ENCODE data around the gene ANXA5. TPM values are rescaled to one million over a fixed set of nuclear protein-coding genes. Genes with fewer than 3 reads are reported as not detected.
A peak's percentile ranks its signal among the peaks of the same experiment; 100 is the strongest.

ANXA5 gene
- total and polyA plus RNA-seq, 2 of the 4 experiments (the other 2 are of a cell fraction): 780 to 1,448 TPM

DNA sequence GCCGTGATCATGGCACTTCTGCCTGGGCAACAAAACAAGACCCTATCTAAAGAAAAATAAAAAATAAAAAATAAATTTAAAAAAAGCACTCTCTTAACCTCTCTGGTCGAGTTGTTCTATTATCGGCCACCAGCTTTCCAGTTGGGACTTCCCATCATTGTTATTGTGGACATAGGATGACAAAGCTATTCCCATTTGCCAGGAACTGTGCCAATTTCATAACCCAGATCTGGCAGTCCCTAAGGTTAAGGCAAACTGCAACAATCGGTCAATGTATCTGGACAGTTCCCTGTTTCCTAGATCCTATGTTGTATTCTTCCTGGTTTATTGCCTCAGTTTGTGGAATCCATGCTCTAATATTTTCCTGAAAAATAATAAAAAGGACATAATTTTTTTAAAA, 17.8 kb upstream of the ANXA5 start:
- POLR2A ChIA-PET (ENCODE audit: unreplicated experiment): no interaction called here
- intact Hi-C loops (cut with micrococcal nuclease): no loop called here
- TF ChIP-seq, protein P1, sequence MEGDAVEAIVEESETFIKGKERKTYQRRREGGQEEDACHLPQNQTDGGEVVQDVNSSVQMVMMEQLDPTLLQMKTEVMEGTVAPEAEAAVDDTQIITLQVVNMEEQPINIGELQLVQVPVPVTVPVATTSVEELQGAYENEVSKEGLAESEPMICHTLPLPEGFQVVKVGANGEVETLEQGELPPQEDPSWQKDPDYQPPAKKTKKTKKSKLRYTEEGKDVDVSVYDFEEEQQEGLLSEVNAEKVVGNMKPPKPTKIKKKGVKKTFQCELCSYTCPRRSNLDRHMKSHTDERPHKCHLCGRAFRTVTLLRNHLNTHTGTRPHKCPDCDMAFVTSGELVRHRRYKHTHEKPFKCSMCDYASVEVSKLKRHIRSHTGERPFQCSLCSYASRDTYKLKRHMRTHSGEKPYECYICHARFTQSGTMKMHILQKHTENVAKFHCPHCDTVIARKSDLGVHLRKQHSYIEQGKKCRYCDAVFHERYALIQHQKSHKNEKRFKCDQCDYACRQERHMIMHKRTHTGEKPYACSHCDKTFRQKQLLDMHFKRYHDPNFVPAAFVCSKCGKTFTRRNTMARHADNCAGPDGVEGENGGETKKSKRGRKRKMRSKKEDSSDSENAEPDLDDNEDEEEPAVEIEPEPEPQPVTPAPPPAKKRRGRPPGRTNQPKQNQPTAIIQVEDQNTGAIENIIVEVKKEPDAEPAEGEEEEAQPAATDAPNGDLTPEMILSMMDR (conservative IDR thresholded peaks at IDR 0.05; ENCODE audit: low read depth, low read length): no peak
- TF ChIP-seq RCOR1 (IDR thresholded peaks at IDR 0.05; ENCODE audit: insufficient replicate concordance, low read length) (no peak), CHD1 (IDR thresholded peaks at IDR 0.05; ENCODE audit: low read depth, low read length) (no peak), BHLHE40 (IDR thresholded peaks at IDR 0.05; ENCODE audit: low read depth, low read length) (no peak), NFE2L2 (IDR thresholded peaks at IDR 0.05; ENCODE audit: low read depth, low read length) (no peak), MAFK (IDR thresholded peaks at IDR 0.05; ENCODE audit: low read depth, low read length) (no peak), RFX5 (IDR thresholded peaks at IDR 0.05; ENCODE audit: low read depth, low read length) (no peak), MAZ (IDR thresholded peaks at IDR 0.05; ENCODE audit: borderline replicate concordance, low read depth, low read length) (no peak), RAD21 (IDR thresholded peaks at IDR 0.05; ENCODE audit: low read length) (no peak)
- TF ChIP-seq, protein P2, sequence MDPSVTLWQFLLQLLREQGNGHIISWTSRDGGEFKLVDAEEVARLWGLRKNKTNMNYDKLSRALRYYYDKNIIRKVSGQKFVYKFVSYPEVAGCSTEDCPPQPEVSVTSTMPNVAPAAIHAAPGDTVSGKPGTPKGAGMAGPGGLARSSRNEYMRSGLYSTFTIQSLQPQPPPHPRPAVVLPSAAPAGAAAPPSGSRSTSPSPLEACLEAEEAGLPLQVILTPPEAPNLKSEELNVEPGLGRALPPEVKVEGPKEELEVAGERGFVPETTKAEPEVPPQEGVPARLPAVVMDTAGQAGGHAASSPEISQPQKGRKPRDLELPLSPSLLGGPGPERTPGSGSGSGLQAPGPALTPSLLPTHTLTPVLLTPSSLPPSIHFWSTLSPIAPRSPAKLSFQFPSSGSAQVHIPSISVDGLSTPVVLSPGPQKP (IDR thresholded peaks at IDR 0.05; ENCODE audit: borderline replicate concordance, low read depth, low read length): no peak
- Histone ChIP-seq H4K5ac (ENCODE audit: low read depth, low read length) (no peak overlapping the region), H3K4me2 (ENCODE audit: low read depth, low read length) (no peak overlapping the region), H2AFZ (replicated peaks; ENCODE audit: low read length, poor library complexity) (no peak overlapping the region), H4K20me1 (ENCODE audit: insufficient read depth, low read length) (no peaks in the 10 kb centered on the region), H3K36me3 (ENCODE audit: control insufficient read depth, insufficient read depth, low read length) (no peaks in the 10 kb centered on the region), H3K27me3 (ENCODE audit: control insufficient read depth, insufficient read depth, low read length) (no peaks in the 10 kb centered on the region), H2AK9ac (replicated peaks; ENCODE audit: low read depth, low read length, poor library complexity) (no peak overlapping the region), H3K9me3 (ENCODE audit: control insufficient read depth, insufficient read depth, low read length) (no peaks in the 10 kb centered on the region), H4K91ac (ENCODE audit: insufficient read depth, low read depth, low read length) (peak overlapping the region; percentile 50; the same call in 1 of the 2 replicates), H3K4me1 (ENCODE audit: control insufficient read depth, insufficient read depth, low read length) (peaks cover 11% of the 10 kb centered on the region), H3K4ac (ENCODE audit: low read depth, low read length) (peak overlapping the region; percentile 11; the same call in 1 of the 2 replicates), H2BK20ac (ENCODE audit: low read depth, low read length) (peak overlapping the region; percentile 27), H4K8ac (ENCODE audit: low read depth in 2 of 2, low read length in 2 of 2) (no peak overlapping the region), H3K56ac (ENCODE audit: extremely low read depth, insufficient read depth, low read length) (no peak overlapping the region), H3K18ac (ENCODE audit: low read depth, low read length) (no peak overlapping the region), H2BK120ac (ENCODE audit: low read depth, low read length) (no peak overlapping the region), H3K27ac (ENCODE audit: insufficient read depth, low read length) (no peak overlapping the region), H2AK5ac (ENCODE audit: low read depth, low read length) (0 out of 2 replicates have a peak overlapping the region, but pooled peaks have one; percentile 37), H3K4me3 (ENCODE audit: insufficient read depth, low read depth, low read length) (no peak overlapping the region), H3K9me1 (ENCODE audit: insufficient read depth, low read length) (peaks cover 6% of the 10 kb centered on the region; the same call in 1 of the 2 replicates), H3K79me1 (ENCODE audit: low read depth in 1 of 2, low read length in 2 of 2) (peaks cover 2 to 7% of the 10 kb centered on the region in 2 experiments; a peak in 3 of 4 replicates), H3K14ac (replicated peaks; ENCODE audit: low read depth, low read length) (no peak overlapping the region), H2BK5ac (ENCODE audit: low read depth, low read length, poor library complexity, severe bottlenecking) (no peak overlapping the region), H2BK15ac (ENCODE audit: low read depth, low read length) (0 out of 3 replicates have a peak overlapping the region, but pooled peaks have one; percentile 60), H3K23ac (ENCODE audit: low read depth, low read length) (no peak overlapping the region), H3K9ac (ENCODE audit: low read depth, low read length) (no peak overlapping the region)
- no CpG with 5 or more reads among the region's 4 CpGs for WGBS, 2 experiments (ENCODE audit: extremely low coverage in 2 of 2, insufficient read length in 1 of 2)
- CTCF ChIA-PET: no interaction called here
- ATAC-seq (ENCODE audit: low read depth): no peak
- in situ Hi-C loops (cut with MboI; ENCODE audit: low sequenced_read_pairs): no loop called here
- no TSS peak for BruUV-seq (replicated peaks)
- dilution Hi-C loops (cut with HindIII; ENCODE audit: low sequenced_read_pairs, unreplicated experiment): no loop called here
- no peak for DNase-seq
